K562 (cell line): ENCODE data around the gene ZCCHC24. TPM values are rescaled to one million over a fixed set of nuclear protein-coding genes. Genes with fewer than 3 reads are reported as not detected.
"Not testable (repeated sequence)": the region's sequence is repeated elsewhere in the genome, so short reads cannot be mapped to it uniquely, and the experiment has no call there.

Source experiments
- ATAC-seq: fragments of 200-7000 bp; cut with Tn5 transposase; 3 replicates; pipeline ENCODE4 v1.9.1; 2020; ENCODE audit warnings: moderate library complexity
- BruUV-seq: library from RNA; stranded (reverse); fragments of 400-500 nt; replicated peaks from 2 replicates; lab custom pipeline; 2021; lab: Mats Ljungman, UMichigan
- CTCF ChIA-PET: fragments of 300-600 bp; formaldehyde crosslinking; extraction: SDS; loops from one replicate; lab custom pipeline; 2021; ENCODE audit warnings: low intra/inter-chr PET ratio; lab: Yijun Ruan, JAX
- POLR2A ChIA-PET: fragments of 300-600, 350-650 bp; sonication (Branson Sonifier 250); formaldehyde crosslinking; extraction: SDS; loops from one replicate; lab custom pipeline; 2021; ENCODE audit warnings: antibody characterized with exemption, inconsistent platforms; lab: Yijun Ruan, JAX
- DNase-seq, 4 experiments: peaks; one replicate each; pipeline versions ENCODE4 v3.0.0 to v3.0.0-alpha.2; 2011 to 2018; ENCODE audit warnings: low spot score in 3 of 4, mixed read lengths in 3 of 4; ENCODE audit errors: extremely low read depth in 1 of 4
- FAIRE-seq: peaks from 2 replicates; lab custom pipeline; 2011; peaks lifted over from hg19 to GRCh38; lab: Jason Lieb, UNC
- H2AFZ ChIP-seq: 2 replicates; pipeline ENCODE4 v1.6.0; 2011; ENCODE audit warnings: low read depth, low read length, control low read depth, inconsistent platforms
- H3K27ac ChIP-seq: fragments of 200-600 bp; 3 replicates; pipeline ENCODE4 v1.8.0; 2011; ENCODE audit warnings: low read depth, mild to moderate bottlenecking, control low read depth, inconsistent platforms, low read length, moderate library complexity, mixed read lengths; ENCODE audit errors: extremely low read depth
- H3K27me3 ChIP-seq, 2 experiments: fragments of 300-600 bp in 1 of 2; 2 replicates in 1 of 2; 3 replicates in 1 of 2; pipeline versions ENCODE4 v1.6.0 to v1.8.0; 2011; ENCODE audit warnings: inconsistent platforms in 2 of 2, low read length in 2 of 2, mild to moderate bottlenecking in 1 of 2, mixed read lengths in 1 of 2, moderate library complexity in 1 of 2; ENCODE audit not compliant: control insufficient read depth in 2 of 2, insufficient read depth in 2 of 2
- H3K36me3 ChIP-seq: fragments of 300-600 bp; 3 replicates; pipeline ENCODE4 v1.8.0; 2011; ENCODE audit warnings: mild to moderate bottlenecking, low read length, inconsistent platforms; ENCODE audit not compliant: control insufficient read depth, insufficient read depth
- H3K4me1 ChIP-seq, 2 experiments: fragments of 200-600 bp in 1 of 2; replicated peaks in 1 of 2; 2 replicates in 1 of 2; 3 replicates in 1 of 2; pipeline versions ENCODE4 v1.5.1 to v1.8.0; 2011; ENCODE audit warnings: inconsistent platforms in 2 of 2, low read length in 2 of 2, mild to moderate bottlenecking in 1 of 2, mixed read lengths in 1 of 2, moderate library complexity in 1 of 2; ENCODE audit not compliant: control insufficient read depth in 2 of 2, insufficient read depth in 2 of 2
- H3K4me2 ChIP-seq: 2 replicates; pipeline ENCODE4 v1.6.1; 2011; ENCODE audit warnings: low read length, control low read depth, inconsistent platforms, mixed read lengths; ENCODE audit not compliant: insufficient read depth
- H3K4me3 ChIP-seq: fragments of 200-600 bp; sonication (generic), shearing (Covaris generic); 2 replicates; pipeline ENCODE4 v1.5.1; 2016; ENCODE audit warnings: control low read depth, inconsistent platforms
- H3K79me2 ChIP-seq: fragments of 200-600 bp; 3 replicates; pipeline ENCODE4 v1.8.0; 2011; ENCODE audit warnings: low read length, inconsistent platforms; ENCODE audit not compliant: control insufficient read depth, insufficient read depth
- H3K9ac ChIP-seq, 2 experiments: 2 replicates each; pipeline versions ENCODE4 v1.6.0 to v1.6.1; 2011; ENCODE audit warnings: low read depth in 2 of 2, low read length in 2 of 2, control low read depth in 1 of 2, inconsistent platforms in 1 of 2, mild to moderate bottlenecking in 1 of 2, mixed read lengths in 1 of 2; ENCODE audit not compliant: insufficient read depth in 1 of 2
- H3K9me1 ChIP-seq: one replicate; pipeline ENCODE4 v1.6.0; 2011; ENCODE audit warnings: inconsistent platforms, mild to moderate bottlenecking, low read length, moderate library complexity; ENCODE audit not compliant: control insufficient read depth, insufficient read depth
- H3K9me3 ChIP-seq: replicated peaks from 2 replicates; pipeline ENCODE4 v1.5.1; 2011; ENCODE audit warnings: low read depth, low read length, inconsistent platforms; ENCODE audit not compliant: control insufficient read depth, insufficient read depth
- H4K20me1 ChIP-seq: replicated peaks from 2 replicates; pipeline ENCODE4 v1.6.1; 2011; ENCODE audit warnings: low read length, inconsistent platforms, mixed read lengths; ENCODE audit not compliant: control insufficient read depth, insufficient read depth
- CBX3 ChIP-seq, 2 experiments: IDR thresholded peaks; 1 replicate in 1 of 2; 2 replicates in 1 of 2; pipeline ENCODE4 v1.6.1; 2012; ENCODE audit warnings: inconsistent platforms in 2 of 2, low read length in 2 of 2, borderline replicate concordance in 1 of 2, control low read depth in 1 of 2
- RBM25 ChIP-seq: fragments of 200-400 bp; formaldehyde crosslinking; IDR thresholded peaks from 2 replicates; pipeline ENCODE4 v1.6.1; 2018; ENCODE audit warnings: low read length, low read depth, moderate library complexity; ENCODE audit not compliant: severe bottlenecking
- ZFP30 ChIP-seq: fragments of 250-450 bp; sonication (Bioruptor Pico); IDR thresholded peaks from 2 replicates; pipeline ENCODE4 v1.8.0; 2022; ENCODE audit warnings: moderate library complexity, mild to moderate bottlenecking, inconsistent platforms, borderline replicate concordance
- ZNF146 ChIP-seq: IDR thresholded peaks from one replicate; pipeline ENCODE4 v1.6.1; 2018; ENCODE audit warnings: missing compliant biosample characterization; ENCODE audit not compliant: unreplicated experiment
- ZNF583 ChIP-seq: fragments of 250-450 bp; sonication (Bioruptor Pico); IDR thresholded peaks from 2 replicates; pipeline ENCODE4 v1.4.0; 2020
- ZNF668 ChIP-seq: fragments of 250-450 bp; sonication (Bioruptor Pico); IDR thresholded peaks from 2 replicates; pipeline ENCODE4 v1.8.0; 2022; ENCODE audit warnings: mild to moderate bottlenecking, inconsistent platforms
- WGBS: fragments of 100-300 bp; shearing (Covaris generic); methylation state at CpG from one replicate; pipeline ENCODE4 v1.1.6; 2016; ENCODE audit warnings: low coverage, mixed read lengths; ENCODE audit not compliant: insufficient coverage; ENCODE audit errors: missing lambda C conversion rate; 5-methylcytosine and 5-hydroxymethylcytosine counted together
- in situ Hi-C: fragments of 300-500 bp; cut with MboI; formaldehyde crosslinking; loops from 4 replicates; pipeline ENCODE4 v1.15.0; 2018; ENCODE audit warnings: inconsistent platforms, mixed read lengths
- intact Hi-C: fragments of 100-400 bp; cut with micrococcal nuclease; formaldehyde crosslinking; loops from 2 replicates; pipeline ENCODE4 v1.14.2; 2022
- polyA plus RNA-seq, 8 experiments: library from polyadenylated mRNA; depleted of rRNA in 4 of 8; stranded (reverse) in 5 of 8; unstranded in 3 of 8; fragments of >200 nt; fragmentation: Nextera tagmentation in 2 of 8; fragmentation: Illumina TruSeq in 1 of 8; extraction: Ambion mirVana in 2 of 8; extraction: Trizol in 1 of 8; gene quantifications; 2 replicates each; pipeline versions ENCODE4 v1.2.1 to v1.2.3, GENCODE V29; 2011 to 2014; ENCODE audit warnings: inconsistent platforms in 1 of 8, missing spikeins in 1 of 8
- total RNA-seq, 7 experiments: library from RNA; depleted of rRNA in 6 of 7; stranded (reverse); fragments of >200 nt in 6 of 7; fragmentation: Illumina TruSeq in 2 of 7; extraction: Trizol in 2 of 7; gene quantifications; 2 replicates each; pipeline versions ENCODE4 v1.2.1 to v1.2.3, GENCODE V29; 2011 to 2021; ENCODE audit warnings: low replicate concordance in 1 of 7

The ZCCHC24 gene
- total and polyA plus RNA-seq, 9 of the 15 experiments (the other 6 are each of a cell fraction or from before 2014, with no cell fraction given) = 0.84 to 11.0 (median 4.6) TPM

- TF ChIP-seq ZFP30 = no peak
- TF ChIP-seq ZNF583 (CRISPR knock-in tag) = no peak
- no peak for TF ChIP-seq ZNF668 (CRISPR knock-in tag)
- TF ChIP-seq, all 486 proteins: peak for 8
These were observed 111.9 kb downstream of the ZCCHC24 start (continued) for GRCh38 chr10:79333513-79333912.

- TF ChIP-seq CBX3 (IDR thresholded peaks at IDR 0.05; ENCODE audit: borderline replicate concordance in 1 of 2, low read length in 2 of 2) (peak in 1 of 2 experiments; percentile 64; a peak in 1 of 3 replicates), ZNF146 (CRISPR knock-in tag) (peak; percentile 95), RBM25 (peak; percentile 79)
These were observed 112.7 kb downstream of the ZCCHC24 start for GRCh38 chr10:79332610-79333315.

More at GRCh38 chr10:79332610-79333315, 112.7 kb downstream of the ZCCHC24 start:
- H3K4me2 ChIP-seq, H3K36me3 ChIP-seq, BruUV-seq, H3K9me3 ChIP-seq, H3K9me1 ChIP-seq, H3K4me1 ChIP-seq, H3K9ac ChIP-seq, H3K4me3 ChIP-seq, ATAC-seq, H2AFZ ChIP-seq, in situ Hi-C loops, FAIRE-seq, CTCF ChIA-PET, DNase-seq, intact Hi-C loops, H3K79me2 ChIP-seq, H4K20me1 ChIP-seq, H3K27ac ChIP-seq: not testable (repeated sequence)
- POLR2A ChIA-PET = interaction anchor here (0.6 to 3.1 kb wide), 5 partner anchors 10 to 1075 kb away, joined by 3 to 16 read pairs (median 4); partner anchors contain the start of gene PRXL2A
- H3K27me3 ChIP-seq = peaks cover 7 to 46% of the 10 kb centered on the region in 2 experiments
- WGBS = 10% methylated on average over 2 of the region's 10 CpGs

Other genes starting within 250 kb of the ZCCHC24 start
- 53.4 and 69.8 TPM in 2 replicates for gene PPIF, start 98.2 kb downstream of the ZCCHC24 start, total RNA-seq (2014; rRNA removed)
- gene PPIF, start 98.2 kb downstream of the ZCCHC24 start, total RNA-seq (2014; rRNA removed; fragmentation: Illumina TruSeq; extraction: Trizol) = 97.7 and 108 TPM in 2 replicates
- 117 and 119 TPM in 2 replicates for gene PPIF, start 98.2 kb downstream of the ZCCHC24 start, total RNA-seq (2015; rRNA removed; fragmentation: Illumina TruSeq; extraction: Trizol)
- 235 and 239 TPM in 2 replicates for gene PPIF, start 98.2 kb downstream of the ZCCHC24 start, total RNA-seq (2021)
- 148 and 175 TPM in 2 replicates for gene PPIF, start 98.2 kb downstream of the ZCCHC24 start, polyA plus RNA-seq (2011; rRNA removed)
- 250 and 287 TPM in 2 replicates for gene PPIF, start 98.2 kb downstream of the ZCCHC24 start, polyA plus RNA-seq (2014; fragmentation: Illumina TruSeq; extraction: Trizol)
- gene PPIF, start 98.2 kb downstream of the ZCCHC24 start, polyA plus RNA-seq (2014; fragmentation: Nextera tagmentation; extraction: Ambion mirVana) = 10 to 100 TPM; 40.9 to 51.1 TPM
- 154 and 168 TPM in 2 replicates for gene PPIF, start 98.2 kb downstream of the ZCCHC24 start, polyA plus RNA-seq (2014; rRNA removed)
- gene EIF5AL1, start 66.9 kb upstream of the ZCCHC24 start, total RNA-seq (2014; rRNA removed) = 0.65 and 0.68 TPM in 2 replicates
- gene EIF5AL1, start 66.9 kb upstream of the ZCCHC24 start, total RNA-seq (2014; rRNA removed; fragmentation: Illumina TruSeq; extraction: Trizol) = 0.80 and 0.83 TPM in 2 replicates
- gene EIF5AL1, start 66.9 kb upstream of the ZCCHC24 start, total RNA-seq (2015; rRNA removed; fragmentation: Illumina TruSeq; extraction: Trizol) = 0.18 and 0.30 TPM in 2 replicates
- gene EIF5AL1, start 66.9 kb upstream of the ZCCHC24 start, total RNA-seq (2021) = 0.27 and 0.31 TPM in 2 replicates
- 1.6 and 1.8 TPM in 2 replicates for gene EIF5AL1, start 66.9 kb upstream of the ZCCHC24 start, polyA plus RNA-seq (2011; rRNA removed)
- 3.2 and 3.4 TPM in 2 replicates for gene EIF5AL1, start 66.9 kb upstream of the ZCCHC24 start, polyA plus RNA-seq (2014; fragmentation: Illumina TruSeq; extraction: Trizol)
- under 1 TPM in 1 of 2 experiments, not detected in 1; 0.03 TPM for gene EIF5AL1, start 66.9 kb upstream of the ZCCHC24 start, polyA plus RNA-seq (2014; fragmentation: Nextera tagmentation; extraction: Ambion mirVana)
- 0.37 and 0.43 TPM in 2 replicates for gene EIF5AL1, start 66.9 kb upstream of the ZCCHC24 start, polyA plus RNA-seq (2014; rRNA removed)
- gene SFTPA2, start 114.8 kb upstream of the ZCCHC24 start, total RNA-seq (2014; rRNA removed) = not detected in 2 replicates
- not detected in 2 replicates for gene SFTPA2, start 114.8 kb upstream of the ZCCHC24 start, total RNA-seq (2014; rRNA removed; fragmentation: Illumina TruSeq; extraction: Trizol)
- not detected in 2 replicates for gene SFTPA2, start 114.8 kb upstream of the ZCCHC24 start, total RNA-seq (2015; rRNA removed; fragmentation: Illumina TruSeq; extraction: Trizol)
- gene SFTPA2, start 114.8 kb upstream of the ZCCHC24 start, total RNA-seq (2021) = 4.1 and 5.3 TPM in 2 replicates
- not detected in 2 replicates for gene SFTPA2, start 114.8 kb upstream of the ZCCHC24 start, polyA plus RNA-seq (2011; rRNA removed)
- gene SFTPA2, start 114.8 kb upstream of the ZCCHC24 start, polyA plus RNA-seq (2014; fragmentation: Illumina TruSeq; extraction: Trizol) = not detected in 2 replicates
- not detected for gene SFTPA2, start 114.8 kb upstream of the ZCCHC24 start, polyA plus RNA-seq (2014; fragmentation: Nextera tagmentation; extraction: Ambion mirVana)
- not detected in 2 replicates for gene SFTPA2, start 114.8 kb upstream of the ZCCHC24 start, polyA plus RNA-seq (2014; rRNA removed)
- 0.08 TPM in 1 of 2 replicates, not detected in the other for gene SFTPA1, start 165.3 kb upstream of the ZCCHC24 start, total RNA-seq (2014; rRNA removed)
- gene SFTPA1, start 165.3 kb upstream of the ZCCHC24 start, total RNA-seq (2014; rRNA removed; fragmentation: Illumina TruSeq; extraction: Trizol) = not detected in 2 replicates
- not detected in 2 replicates for gene SFTPA1, start 165.3 kb upstream of the ZCCHC24 start, total RNA-seq (2015; rRNA removed; fragmentation: Illumina TruSeq; extraction: Trizol)
- 3.5 and 5.2 TPM in 2 replicates for gene SFTPA1, start 165.3 kb upstream of the ZCCHC24 start, total RNA-seq (2021)
- 0.04 TPM in 1 of 2 replicates, not detected in the other for gene SFTPA1, start 165.3 kb upstream of the ZCCHC24 start, polyA plus RNA-seq (2011; rRNA removed)
- not detected in 2 replicates for gene SFTPA1, start 165.3 kb upstream of the ZCCHC24 start, polyA plus RNA-seq (2014; fragmentation: Illumina TruSeq; extraction: Trizol)
- gene SFTPA1, start 165.3 kb upstream of the ZCCHC24 start, polyA plus RNA-seq (2014; fragmentation: Nextera tagmentation; extraction: Ambion mirVana) = under 1 TPM in 1 of 2 experiments, not detected in 1; 0.11 TPM
- 0.05 TPM in 1 of 2 replicates, not detected in the other for gene SFTPA1, start 165.3 kb upstream of the ZCCHC24 start, polyA plus RNA-seq (2014; rRNA removed)